Gastroesophageal sphincter (tissue), 4 donors: ENCODE measurements around the gene STK32A. TPM values are rescaled to one million over a fixed set of nuclear protein-coding genes. Genes with fewer than 3 reads are reported as not detected.

Experiments used
- ATAC-seq: fragments of 150-250 bp; one replicate; pipeline ENCODE4 v1.9.1; 2016; ENCODE audit warnings: mild to moderate bottlenecking, moderate library complexity
- H3K27ac ChIP-seq, 4 donors: fragments of 200-600 bp; sonication (generic) in 3 of 4; 1 replicate in 3 of 4; 2 replicates in 1 of 4; pipeline ENCODE4 v1.5.1; 2016 to 2019
- H3K27me3 ChIP-seq: fragments of 200-600 bp; sonication (generic); one replicate; pipeline ENCODE4 v1.5.1; 2019
- H3K36me3 ChIP-seq, 2 donors: fragments of 200-600 bp; sonication (generic); one replicate each; pipeline ENCODE4 v1.5.1; 2019; ENCODE audit warnings: control low read depth in 1 of 2
- H3K4me1 ChIP-seq, 3 donors: fragments of 200-600 bp; sonication (generic); 1 replicate in 2 of 3; 2 replicates in 1 of 3; pipeline ENCODE4 v1.5.1; 2016 to 2019; ENCODE audit warnings: control low read depth in 2 of 3
- H3K4me3 ChIP-seq, 2 donors: fragments of 200-600 bp; sonication (generic); one replicate each; pipeline ENCODE4 v1.5.1; 2019; ENCODE audit warnings: mild to moderate bottlenecking in 1 of 2, moderate library complexity in 1 of 2
- H3K9me3 ChIP-seq, 3 donors: fragments of 200-600 bp; sonication (generic); one replicate each; pipeline ENCODE4 v1.5.1; 2017 to 2019; ENCODE audit warnings: control low read depth in 2 of 3
- CTCF ChIP-seq, 4 experiments: fragments of 200-600 bp in 2 of 4; fragments of 450-650 bp in 2 of 4; sonication (generic) in 1 of 4; IDR thresholded peaks; one replicate each; pipeline ENCODE4 v1.5.1; 2017 to 2019; ENCODE audit warnings: antibody characterized with exemption in 4 of 4, mild to moderate bottlenecking in 2 of 4, moderate library complexity in 2 of 4
- EP300 ChIP-seq: sonication (generic); formaldehyde crosslinking; IDR thresholded peaks from one replicate; pipeline ENCODE4 v1.6.1; 2017; ENCODE audit warnings: antibody characterized with exemption, mild to moderate bottlenecking
- POLR2A ChIP-seq, 2 donors: fragments of 450-650 bp; IDR thresholded peaks; one replicate each; pipeline ENCODE4 v1.6.1; 2017; ENCODE audit warnings: antibody characterized with exemption in 2 of 2, mild to moderate bottlenecking in 2 of 2, moderate library complexity in 1 of 2
- POLR2AphosphoS5 ChIP-seq: sonication (generic); formaldehyde crosslinking; IDR thresholded peaks from one replicate; pipeline ENCODE4 v1.6.1; 2017; ENCODE audit warnings: antibody characterized with exemption
- WGBS, 2 donors: methylation state at CpG; one replicate each; pipeline ENCODE4 v1.1.5; 2018; ENCODE audit warnings: low coverage in 1 of 2; 5-methylcytosine and 5-hydroxymethylcytosine counted together
- total RNA-seq, 4 donors: library from RNA; depleted of rRNA; stranded (reverse); fragments of >200 nt; gene quantifications; one replicate each; pipeline ENCODE4 v1.1.0, GENCODE V29; 2016

STK32A gene
- total RNA-seq, 4 donors from 2014 or later: 0.77 to 3.7 (median 2.4) TPM

- no peaks in the 10 kb centered on the region for H3K27me3 ChIP-seq
- peak; percentile 89 for ATAC-seq
- TF ChIP-seq POLR2A (IDR thresholded peaks at IDR 0.05): no peak
- TF ChIP-seq POLR2AphosphoS5: peak; percentile 91
- no peaks in the 10 kb centered on the region for H3K9me3 ChIP-seq
- peaks cover 0 to 51% of the 10 kb centered on the region in 2 donors for H3K36me3 ChIP-seq
- peaks cover 30 to 76% (median 34%) of the 10 kb centered on the region in 3 donors for H3K4me1 ChIP-seq
- 13 to 15% methylated on average over 9 to 13 of the region's 15 CpGs for WGBS, 2 donors
- H3K27ac ChIP-seq: peak overlapping the region; percentile 89 to 94 (median 93)
- no peak overlapping the region for H3K4me3 ChIP-seq
Observed at GRCh38 chr5:147403651-147404640, 169.1 kb downstream of the STK32A start.

- H3K4me1 ChIP-seq: peaks cover 30 to 83% (median 35%) of the 10 kb centered on the region in 3 donors
- H3K27ac ChIP-seq: peak overlapping the region; percentile 89 to 94 (median 93)
- H3K36me3 ChIP-seq: peaks cover 0 to 47% of the 10 kb centered on the region in 2 donors
- TF ChIP-seq EP300 (no peak), CTCF (IDR thresholded peaks at IDR 0.05) (no peak), POLR2A (IDR thresholded peaks at IDR 0.05) (no peak)
- no peaks in the 10 kb centered on the region for H3K27me3 ChIP-seq
- no peaks in the 10 kb centered on the region for H3K9me3 ChIP-seq
- H3K4me3 ChIP-seq: no peak overlapping the region
- no peak for ATAC-seq
- no CpG with 5 or more reads among the region's 1 CpG for WGBS, 2 donors
Observed at GRCh38 chr5:147404706-147405105, 169.9 kb downstream of the STK32A start.

GRCh38 chr5:147406636-147407035, 171.8 kb downstream of the STK32A start:
- TF ChIP-seq POLR2AphosphoS5 (no peak), EP300 (no peak), POLR2A (IDR thresholded peaks at IDR 0.05) (no peak)
- H3K4me3 ChIP-seq: no peak overlapping the region
- peaks cover 46 to 92% (median 54%) of the 10 kb centered on the region in 3 donors for H3K4me1 ChIP-seq
- no peaks in the 10 kb centered on the region for H3K9me3 ChIP-seq
- no peak for ATAC-seq
- no peaks in the 10 kb centered on the region for H3K27me3 ChIP-seq
- H3K27ac ChIP-seq: peak overlapping the region; percentile 89 to 94 (median 93)
- WGBS, 2 donors: 40 to 75% methylated on average over 1 of the region's 1 CpG
- peaks cover 0 to 41% of the 10 kb centered on the region in 2 donors for H3K36me3 ChIP-seq

GRCh38 chr5:147407094-147407681, 172.4 kb downstream of the STK32A start:
- peaks cover 51 to 97% (median 59%) of the 10 kb centered on the region in 3 donors for H3K4me1 ChIP-seq
- no peak overlapping the region for H3K4me3 ChIP-seq
- ATAC-seq: peak; percentile 42
- H3K9me3 ChIP-seq: no peaks in the 10 kb centered on the region
- 32 to 35% methylated on average over 6 of the region's 8 CpGs for WGBS, 2 donors
- TF ChIP-seq POLR2A (IDR thresholded peaks at IDR 0.05): no peak
- TF ChIP-seq POLR2AphosphoS5: peak; percentile 58
- no peaks in the 10 kb centered on the region for H3K27me3 ChIP-seq
- peaks cover 0 to 43% of the 10 kb centered on the region in 2 donors for H3K36me3 ChIP-seq
- H3K27ac ChIP-seq: peak overlapping the region; percentile 89 to 94 (median 93)

GRCh38 chr5:147408980-147409379, 174.2 kb downstream of the STK32A start:
- H3K36me3 ChIP-seq: peaks cover 0 to 60% of the 10 kb centered on the region in 2 donors
- TF ChIP-seq POLR2A (IDR thresholded peaks at IDR 0.05): no peak
- TF ChIP-seq EP300: no peak
- TF ChIP-seq POLR2AphosphoS5: no peak
- no peak for TF ChIP-seq CTCF (IDR thresholded peaks at IDR 0.05)
- peaks cover 56 to 100% (median 69%) of the 10 kb centered on the region in 3 donors for H3K4me1 ChIP-seq
- H3K27me3 ChIP-seq: no peaks in the 10 kb centered on the region
- H3K4me3 ChIP-seq: no peak overlapping the region
- WGBS, 2 donors: 73 to 83% methylated on average over 2 of the region's 2 CpGs
- H3K27ac ChIP-seq: peak overlapping the region; percentile 89 to 94 (median 93)
- H3K9me3 ChIP-seq: no peaks in the 10 kb centered on the region
- no peak for ATAC-seq
